ENCODE data around the gene LGALS9C.
"Not testable (repeated sequence)": the region's sequence is repeated elsewhere in the genome, so short reads cannot be mapped to it uniquely, and the experiment has no call there.

The LGALS9C gene

DNA sequence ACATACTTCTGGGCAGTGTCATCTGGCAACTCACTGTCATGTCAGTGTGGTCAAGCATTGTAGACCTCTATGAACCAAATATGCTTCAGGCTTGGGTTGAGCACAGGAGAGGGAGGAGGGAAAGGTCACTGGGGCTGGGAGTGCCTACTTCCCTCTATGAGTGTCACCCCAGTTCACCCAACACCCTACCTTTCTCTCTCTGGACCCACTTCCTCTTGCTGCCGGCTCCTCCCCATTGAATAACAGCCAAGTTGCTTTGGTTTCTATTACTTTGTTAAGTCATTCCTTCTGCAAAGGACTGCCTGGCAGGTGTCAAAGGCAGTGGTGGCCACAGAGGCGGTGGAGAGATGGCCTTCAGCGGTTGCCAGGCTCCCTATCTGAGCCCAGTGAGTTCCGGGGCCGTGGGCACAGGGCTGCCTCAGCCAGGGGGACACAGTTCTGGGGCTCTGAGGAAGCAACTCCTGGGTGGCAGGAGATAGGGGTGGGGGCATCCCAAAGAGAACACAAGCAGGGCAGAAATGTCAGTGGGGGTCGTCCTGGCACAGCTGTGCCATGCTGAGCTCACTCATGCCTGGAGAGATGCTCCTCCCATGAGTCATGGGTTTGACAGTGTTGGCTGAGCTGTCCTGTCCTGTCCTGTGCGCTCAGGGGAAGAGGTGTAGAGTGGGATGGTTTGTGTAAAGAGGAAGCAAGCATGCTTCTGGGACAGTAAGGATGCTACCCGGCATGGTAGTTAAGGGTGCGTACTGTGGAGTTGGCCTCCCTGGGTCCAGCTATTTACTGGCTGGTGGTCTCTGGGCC is at the start of gene LGALS9C:
LGALS9C (plus strand) TSS at position 282 of the 801 bp plus-strand sequence; CDS start at position 348, 66 bp downstream.
- not testable (repeated sequence) for DNase-seq (ENCODE audit: low read depth, low spot score)

GRCh38 chr17:18432206-18432605 is 44.4 kb upstream of the LGALS9C start:
- not testable (repeated sequence) for DNase-seq (ENCODE audit: low read depth, low spot score)

DNA sequence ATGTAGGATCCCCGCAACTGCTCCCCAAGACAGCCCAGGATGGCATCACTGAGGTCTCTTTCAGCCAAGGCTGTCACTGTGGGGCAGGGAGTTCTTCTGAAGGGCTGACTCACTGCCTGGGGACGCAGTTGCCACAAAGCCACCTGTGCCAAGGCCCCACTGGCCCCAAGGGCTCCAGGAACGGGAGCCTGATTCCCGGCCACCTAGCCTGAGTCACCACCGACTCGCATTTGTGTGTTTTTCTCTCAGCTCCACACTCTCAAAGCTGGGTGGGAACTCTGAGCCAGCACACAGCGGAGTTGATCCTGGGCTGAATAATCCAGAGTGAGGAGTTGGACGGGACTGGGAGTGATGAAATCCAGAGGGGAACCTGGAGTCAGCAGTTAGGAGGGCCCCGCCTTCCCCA is 37.1 kb upstream of the LGALS9C start:
- not testable (repeated sequence) for DNase-seq (ENCODE audit: low read depth, low spot score)

GRCh38 chr17:18442093-18442492 is 34.5 kb upstream of the LGALS9C start:
- DNase-seq (ENCODE audit: low read depth, low spot score) = not testable (repeated sequence)

DNA sequence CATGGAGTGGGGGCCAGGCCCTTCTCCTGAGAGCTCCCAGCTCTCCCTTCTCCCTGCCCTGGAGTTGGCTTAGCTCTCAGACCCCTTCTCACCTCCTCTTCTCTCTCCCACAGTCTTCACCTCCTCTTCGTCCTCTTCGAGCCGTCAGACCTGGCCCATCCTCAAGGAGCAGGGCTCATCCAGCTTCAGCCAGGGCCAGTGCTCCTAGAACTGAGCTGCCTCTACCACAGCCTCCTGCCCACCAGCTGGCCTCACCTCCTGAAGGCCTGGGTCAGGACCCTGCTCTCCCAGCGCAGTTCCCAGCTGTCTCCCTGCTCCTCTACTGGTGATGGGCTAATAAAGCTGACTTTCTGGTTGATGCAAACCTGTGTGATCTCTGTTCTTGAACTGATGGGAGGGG is 34.1 kb upstream of the LGALS9C start:
- not testable (repeated sequence) for DNase-seq (ENCODE audit: low read depth, low spot score)

DNA sequence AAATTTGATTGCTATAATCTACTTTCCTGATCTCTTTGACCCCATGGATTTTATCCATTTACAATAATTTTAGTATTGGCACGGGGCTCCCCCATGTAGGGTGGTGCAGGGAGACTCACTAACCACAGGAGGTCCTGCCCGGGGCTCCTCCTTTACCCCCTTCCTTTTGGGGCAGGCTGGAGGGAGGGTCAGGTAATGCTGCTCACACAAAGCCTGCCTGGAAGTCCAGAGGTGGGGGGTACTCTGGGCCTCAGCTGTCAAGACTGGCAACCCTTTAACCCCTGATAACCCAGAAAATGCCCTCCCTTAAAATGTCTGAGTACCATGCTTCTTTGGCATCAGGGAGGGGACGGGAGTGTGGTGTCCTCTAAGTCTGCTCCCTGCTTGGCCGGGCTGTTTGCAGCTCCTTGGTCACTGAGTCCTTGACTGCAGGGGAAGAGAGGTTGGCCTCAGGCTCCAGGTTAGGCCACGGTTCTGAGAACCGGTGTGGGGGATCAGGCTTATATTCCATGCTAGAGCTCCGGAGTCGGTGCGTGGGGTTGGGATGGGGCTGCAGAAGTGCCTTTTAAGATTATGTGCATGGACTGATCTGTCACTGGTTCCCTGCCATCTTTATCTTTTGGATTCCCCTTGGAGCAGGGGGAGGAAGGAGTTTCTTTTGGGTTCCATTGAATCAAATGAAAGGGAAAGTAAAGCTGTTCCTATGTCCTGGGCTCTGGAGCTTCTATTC is 28.9 kb upstream of the LGALS9C start:
- not testable (repeated sequence) for DNase-seq (ENCODE audit: low read depth, low spot score)

- DNase-seq (ENCODE audit: low read depth, low spot score) = not testable (repeated sequence)
These were observed 28.3 kb upstream of the LGALS9C start for GRCh38 chr17:18448311-18448710.

- not testable (repeated sequence) for DNase-seq (ENCODE audit: low read depth, low spot score)
These were observed 26.8 kb upstream of the LGALS9C start for GRCh38 chr17:18449833-18450232.

DNA sequence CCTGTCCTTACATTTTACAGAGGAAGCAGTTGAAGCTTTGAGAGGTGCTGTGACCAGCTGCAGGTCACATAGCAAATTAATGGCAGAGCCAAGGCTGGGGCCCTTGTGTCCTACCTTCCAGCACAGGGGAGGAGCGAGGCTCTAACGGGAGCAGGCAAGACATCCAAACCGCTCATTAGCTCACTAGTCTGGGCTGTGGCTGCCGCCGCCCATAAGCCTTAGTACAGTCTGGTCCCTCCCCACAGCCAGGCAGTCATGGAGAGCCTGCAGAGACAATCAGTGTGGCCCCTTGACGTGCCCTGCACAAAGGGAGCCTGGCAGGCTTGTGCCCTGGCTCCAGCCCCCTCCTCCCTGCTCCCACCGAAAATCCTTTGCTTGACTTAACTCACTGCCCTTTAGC is 25.6 kb upstream of the LGALS9C start:
- DNase-seq (ENCODE audit: low read depth, low spot score) = not testable (repeated sequence)

DNA sequence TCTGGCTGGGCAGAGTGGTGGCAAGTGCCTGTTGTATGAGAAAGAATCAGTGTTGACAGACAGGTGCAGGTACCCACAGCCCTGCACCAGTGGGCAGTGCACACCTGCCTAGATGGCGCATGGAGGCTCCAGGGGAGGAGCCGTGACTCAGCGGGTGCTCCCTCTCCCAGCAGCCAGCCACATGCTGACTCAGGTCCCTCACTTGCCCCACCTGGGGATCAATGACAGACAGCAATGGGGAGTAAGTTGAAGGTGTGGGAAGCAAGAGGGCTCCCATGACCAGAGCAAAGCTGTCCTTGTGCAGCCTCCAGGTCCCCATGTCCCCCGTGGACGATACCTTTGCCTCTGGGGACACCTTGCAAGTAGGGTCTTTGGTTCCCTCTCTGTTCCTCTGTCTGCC is 24.6 kb upstream of the LGALS9C start:
- DNase-seq (ENCODE audit: low read depth, low spot score) = not testable (repeated sequence)

DNA sequence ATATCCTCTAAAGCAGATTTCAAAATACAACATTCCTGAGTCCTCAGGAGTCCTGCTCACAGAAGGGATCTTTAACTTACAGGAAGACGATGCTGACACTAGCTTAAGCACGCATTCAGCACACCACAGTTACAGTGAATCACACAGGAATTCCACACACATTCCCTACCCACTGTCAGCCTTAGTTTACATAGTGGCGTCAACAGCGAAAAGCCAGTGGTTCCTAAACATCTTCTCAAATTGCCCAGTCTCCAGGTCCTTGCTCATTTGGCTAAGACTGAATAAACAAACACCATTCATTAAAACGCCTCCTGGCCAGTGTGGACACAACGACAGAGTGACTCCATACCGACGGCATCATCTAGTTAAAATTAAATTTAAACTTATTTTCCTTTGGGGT is 17.6 kb upstream of the LGALS9C start:
- not testable (repeated sequence) for DNase-seq (ENCODE audit: low read depth, low spot score)

DNA sequence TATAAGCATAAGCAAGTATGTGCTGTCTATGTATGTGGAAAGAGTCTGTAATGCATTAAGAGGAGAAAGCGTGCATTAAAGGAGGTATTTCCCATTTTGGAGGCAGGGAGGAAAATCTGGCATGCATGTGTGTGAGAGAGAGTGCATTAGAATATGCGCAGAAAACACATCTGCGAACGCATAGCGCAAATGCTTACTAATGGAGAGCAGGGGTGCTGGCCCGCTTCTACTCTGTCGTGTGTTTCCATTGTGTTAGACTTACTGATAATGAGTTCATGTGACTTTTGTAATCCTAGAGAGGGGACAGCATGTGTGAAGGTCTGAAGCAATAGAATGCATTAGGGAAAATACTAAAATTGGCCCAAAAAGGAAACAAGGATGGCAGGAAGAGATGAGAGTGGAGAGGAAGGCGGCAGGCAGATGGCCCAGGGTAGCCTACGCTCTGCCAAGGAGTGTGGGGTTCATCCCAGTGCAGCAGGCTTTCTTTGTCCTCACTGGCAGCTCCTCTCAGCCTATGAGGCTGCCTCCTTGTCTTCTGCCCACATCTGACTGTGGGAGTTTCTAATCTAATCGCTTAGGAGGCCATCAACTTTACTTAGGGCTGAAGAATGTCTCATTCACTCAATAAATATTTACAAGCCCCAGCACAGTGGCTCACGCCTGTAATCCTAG is 12.6 kb upstream of the LGALS9C start:
- DNase-seq (ENCODE audit: low read depth, low spot score) = not testable (repeated sequence)

DNA sequence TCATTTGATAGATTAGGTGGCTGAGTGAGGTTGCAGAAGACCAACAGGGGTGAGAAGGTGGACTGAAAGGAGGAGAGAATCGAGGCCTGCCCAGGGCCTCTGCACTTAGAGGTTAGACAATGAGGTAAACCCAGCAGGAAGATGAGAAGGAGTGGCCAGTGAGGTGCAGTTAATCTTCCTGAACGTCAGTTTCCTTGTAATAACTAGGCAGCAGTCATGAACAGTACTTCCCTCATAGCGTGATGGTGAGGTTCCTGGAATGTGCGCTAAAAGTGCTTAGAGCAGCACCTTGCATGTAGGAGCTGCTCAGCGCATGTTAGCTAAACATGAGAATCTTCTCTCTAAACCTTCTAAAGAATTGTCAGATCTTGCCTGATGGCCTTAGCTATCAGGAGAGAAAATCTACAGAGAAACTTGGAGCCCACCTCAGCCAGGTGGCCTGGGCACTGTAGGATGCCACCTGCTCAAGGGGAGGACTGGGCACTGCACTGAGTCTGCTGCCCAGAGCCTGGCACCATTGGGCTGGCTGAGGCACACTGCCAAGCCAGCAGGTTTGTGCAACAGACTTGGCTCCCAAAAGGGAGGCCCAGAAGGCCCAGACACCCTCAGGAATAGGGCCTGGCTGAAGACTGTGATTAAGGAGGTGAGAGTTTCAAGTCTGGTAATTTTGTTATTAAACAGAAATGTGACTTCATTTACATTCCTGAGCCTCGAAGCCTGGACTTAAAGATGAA is 10.2 kb upstream of the LGALS9C start:
- DNase-seq (ENCODE audit: low read depth, low spot score) = not testable (repeated sequence)

GRCh38 chr17:18467001-18467400 is 9.6 kb upstream of the LGALS9C start:
- not testable (repeated sequence) for DNase-seq (ENCODE audit: low read depth, low spot score)

DNA sequence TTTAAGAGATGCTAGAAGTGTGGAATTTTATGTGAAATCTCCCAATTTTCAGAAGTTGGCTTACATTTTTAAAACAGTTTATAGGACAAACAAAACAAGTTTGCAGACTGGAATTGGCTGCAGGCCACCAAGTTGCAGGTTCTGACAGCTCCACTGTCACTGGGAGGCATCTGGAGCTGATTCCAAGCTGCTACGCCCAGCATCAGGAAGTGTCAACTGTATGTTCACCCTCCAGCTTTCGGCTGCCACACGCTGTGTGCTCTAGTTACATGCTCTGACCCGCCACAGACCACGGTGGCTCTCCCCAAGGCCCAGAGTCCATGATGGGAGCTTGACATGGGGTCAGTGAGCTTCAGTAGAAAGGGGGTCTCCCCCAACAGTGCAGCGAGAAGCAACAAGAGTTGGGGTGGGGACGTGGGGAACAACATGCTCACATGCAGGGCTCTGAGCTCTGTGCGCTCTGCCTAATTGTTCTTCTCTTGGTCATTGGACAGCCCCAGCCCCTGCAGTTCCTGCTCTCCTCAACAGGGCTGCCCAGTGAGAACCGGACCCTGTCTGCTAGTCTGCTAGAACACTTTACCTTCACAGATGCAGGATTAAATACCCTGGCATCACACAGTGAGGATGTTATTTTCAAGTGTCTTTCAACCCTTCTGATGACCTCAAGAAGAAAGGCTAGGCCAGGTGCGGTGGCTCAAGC is 8.0 kb upstream of the LGALS9C start:
- not testable (repeated sequence) for DNase-seq (ENCODE audit: low read depth, low spot score)

GRCh38 chr17:18469837-18470236 is 6.8 kb upstream of the LGALS9C start:
- DNase-seq (ENCODE audit: low read depth, low spot score) = not testable (repeated sequence)

GRCh38 chr17:18470345-18470930 is 6.2 kb upstream of the LGALS9C start:
- DNase-seq (ENCODE audit: low read depth, low spot score) = not testable (repeated sequence)

GRCh38 chr17:18473967-18474366 is 2.6 kb upstream of the LGALS9C start:
- DNase-seq (ENCODE audit: low read depth, low spot score) = not testable (repeated sequence)

DNA sequence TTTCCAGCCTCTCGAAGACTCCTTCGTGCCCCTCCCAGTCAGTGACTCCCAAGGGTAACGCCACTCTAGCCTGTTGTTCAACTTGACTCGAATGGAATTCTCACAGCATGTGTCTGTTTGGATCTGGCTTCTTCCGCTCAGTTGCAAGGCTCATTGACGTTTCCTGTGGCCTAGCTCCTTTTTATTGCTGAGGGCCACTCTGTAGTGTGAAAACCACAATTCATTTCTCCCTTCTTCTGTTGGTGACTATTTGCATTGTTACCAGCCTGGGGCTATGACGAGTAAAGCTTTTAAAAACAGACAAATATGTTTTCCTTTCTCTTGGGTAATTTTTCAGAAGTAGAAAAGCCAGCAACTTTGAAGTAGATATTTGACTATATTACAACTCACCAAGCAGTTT is 1.8 kb upstream of the LGALS9C start:
- not testable (repeated sequence) for DNase-seq (ENCODE audit: low read depth, low spot score)

DNA sequence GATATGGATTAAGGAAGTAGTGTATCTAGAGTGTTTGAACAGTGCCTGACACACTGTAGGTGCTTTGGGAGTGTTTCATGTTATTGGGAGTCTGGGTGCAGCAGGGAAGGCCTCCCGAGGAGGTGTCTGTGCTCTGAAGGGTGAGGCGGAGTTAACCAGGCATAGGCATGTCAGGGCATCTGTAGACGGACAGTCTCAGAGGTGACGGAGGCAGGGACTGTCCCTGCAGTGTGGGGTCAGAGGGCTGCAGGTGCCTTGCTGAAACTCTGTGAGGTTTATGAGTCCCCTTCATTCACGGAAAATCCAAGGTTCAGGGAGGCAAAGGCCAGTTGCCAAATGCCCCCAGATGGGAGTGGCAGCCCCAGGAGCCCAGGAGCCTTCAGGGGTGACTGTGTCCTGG is 778 bp downstream of the LGALS9C start:
- DNase-seq (ENCODE audit: low read depth, low spot score) = not testable (repeated sequence)

Data from activated naive CD8-positive, alpha-beta T cell treated with anti-CD3 and anti-CD28 coated beads, Interleukin-2, amount 50 U/mL, for 16 hours (primary cell).